GM12891 (cell line): ENCODE data around the gene ALK.

ENCODE experiments used
- POLR2A ChIP-seq: IDR thresholded peaks from 2 replicates; pipeline ENCODE4 v1.6.1; 2011; ENCODE audit warnings: low read depth, low read length, control low read depth
- SPI1 ChIP-seq: IDR thresholded peaks from 2 replicates; pipeline ENCODE4 v1.6.1; 2011; ENCODE audit warnings: low read depth, low read length, control low read depth
- TAF1 ChIP-seq: IDR thresholded peaks from 2 replicates; pipeline ENCODE4 v1.6.1; 2011; ENCODE audit warnings: low read depth, low read length, control low read depth

GRCh38 chr2:29557268-29557667 lies 364.1 kb downstream of the ALK start:
- no peak for TF ChIP-seq SPI1
- TF ChIP-seq POLR2A: no peak
- TF ChIP-seq TAF1: no peak
